Measurements from ENCODE around the gene VPS13A.

GRCh38 chr9:77384406-77384805 lies 207.1 kb downstream of the VPS13A start:
- TF ChIP-seq CTCF (IDR thresholded peaks at IDR 0.05) = no peak
- no peak for TF ChIP-seq POLR2A (IDR thresholded peaks at IDR 0.05)
- TF ChIP-seq EP300 (IDR thresholded peaks at IDR 0.05) = no peak
- TF ChIP-seq POLR2AphosphoS5 (IDR thresholded peaks at IDR 0.05) = no peak
